HEK293T (cell line): ENCODE data around the gene MRPL27.

Experiments used
- CTCF ChIA-PET: fragments of 350-600 bp; formaldehyde crosslinking; extraction: SDS; loops from one replicate; lab custom pipeline; 2021; ENCODE audit warnings: antibody characterized with exemption, inconsistent platforms; lab: Yijun Ruan, JAX
- POLR2A ChIA-PET: fragments of 350-600 bp; formaldehyde crosslinking; extraction: SDS; loops from one replicate; lab custom pipeline; 2020; ENCODE audit warnings: antibody characterized with exemption, inconsistent platforms; lab: Yijun Ruan, JAX
- DNase-seq: peaks from one replicate; pipeline ENCODE4 v3.0.0; 2012; ENCODE audit warnings: mixed read lengths; ENCODE audit errors: extremely low spot score
- ARNT ChIP-seq: fragments of 450-650 bp; IDR thresholded peaks from 2 replicates; pipeline ENCODE4 v1.6.1; 2017; ENCODE audit warnings: mild to moderate bottlenecking
- BHLHE40 ChIP-seq: fragments of 450-650 bp; IDR thresholded peaks from 2 replicates; pipeline ENCODE4 v1.6.1; 2016; ENCODE audit warnings: mild to moderate bottlenecking, moderate library complexity, borderline replicate concordance
- CTBP1 ChIP-seq: fragments of 450-650 bp; IDR thresholded peaks from 2 replicates; pipeline ENCODE4 v1.6.1; 2016; ENCODE audit warnings: borderline replicate concordance
- ELF4 ChIP-seq: fragments of 450-650 bp; IDR thresholded peaks from 2 replicates; pipeline ENCODE4 v1.6.1; 2017; ENCODE audit warnings: antibody characterized with exemption
- FOXA1 ChIP-seq: fragments of 450-650 bp; IDR thresholded peaks from 2 replicates; pipeline ENCODE4 v1.6.1; 2016; ENCODE audit warnings: mild to moderate bottlenecking
- FOXM1 ChIP-seq: fragments of 450-650 bp; IDR thresholded peaks from 2 replicates; pipeline ENCODE4 v1.6.1; 2017; ENCODE audit warnings: mild to moderate bottlenecking, borderline replicate concordance
- HDGF ChIP-seq: fragments of 450-650 bp; IDR thresholded peaks from 2 replicates; pipeline ENCODE4 v1.6.1; 2017; ENCODE audit warnings: antibody characterized with exemption, borderline replicate concordance
- L3MBTL2 ChIP-seq: fragments of 450-650 bp; conservative IDR thresholded peaks from 2 replicates; pipeline ENCODE4 v1.6.1; 2016; ENCODE audit warnings: mild to moderate bottlenecking
- LEF1 ChIP-seq: fragments of 450-650 bp; IDR thresholded peaks from 2 replicates; pipeline ENCODE4 v1.6.1; 2017; ENCODE audit warnings: mild to moderate bottlenecking, borderline replicate concordance
- NFRKB ChIP-seq: fragments of 450-650 bp; IDR thresholded peaks from 2 replicates; pipeline ENCODE4 v1.6.1; 2016; ENCODE audit warnings: mild to moderate bottlenecking, moderate library complexity
- SP1 ChIP-seq: fragments of 450-650 bp; IDR thresholded peaks from 2 replicates; pipeline ENCODE4 v1.6.1; 2017
- SUZ12 ChIP-seq: fragments of 450-650 bp; IDR thresholded peaks from 2 replicates; pipeline ENCODE4 v1.6.1; 2016; ENCODE audit warnings: mild to moderate bottlenecking
- TARDBP ChIP-seq: fragments of 450-650 bp; IDR thresholded peaks from 2 replicates; pipeline ENCODE4 v1.6.1; 2016
- ZNF384 ChIP-seq: fragments of 450-650 bp; IDR thresholded peaks from 2 replicates; pipeline ENCODE4 v1.6.1; 2016
- TF ChIP-seq, protein P1 (sequence below): fragments of 450-650 bp; IDR thresholded peaks from 2 replicates; pipeline ENCODE4 v1.6.1; 2016

Gene MRPL27

DNA sequence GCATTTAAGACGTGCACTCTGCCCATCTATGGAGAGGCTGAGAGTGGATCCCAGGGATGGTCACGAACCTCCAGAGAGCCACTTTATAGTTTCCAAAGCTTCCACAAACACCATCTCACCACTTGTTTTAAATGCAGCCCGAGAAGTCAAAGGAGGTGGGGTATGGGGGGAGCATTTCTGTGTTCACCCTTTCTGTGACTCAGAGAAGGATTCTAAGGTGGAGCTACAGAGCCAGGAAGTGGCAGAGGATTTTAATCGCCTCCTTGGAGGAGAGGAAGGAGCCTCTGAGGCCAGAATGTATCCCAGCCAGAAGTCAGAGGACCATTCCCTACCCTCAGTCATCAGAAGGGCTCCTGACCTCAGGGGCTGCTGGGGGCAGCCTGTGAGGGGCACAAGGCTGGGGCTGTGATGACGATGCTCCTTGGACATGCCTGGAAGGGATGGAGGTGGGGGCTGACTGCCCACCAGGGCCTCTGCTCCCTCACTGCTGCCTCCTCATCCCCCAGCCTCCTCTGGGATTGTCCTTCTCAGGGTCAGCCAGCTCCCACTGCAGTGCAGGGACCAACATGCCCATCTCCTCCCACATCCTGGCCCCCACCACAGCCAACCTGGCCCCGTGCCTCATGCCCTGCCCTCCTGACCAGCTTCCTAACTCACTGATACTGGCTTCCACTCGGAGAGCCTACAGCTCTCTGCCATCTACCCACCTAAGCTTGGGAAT lies 24.3 kb downstream of the MRPL27 start:
- TF ChIP-seq, protein P1, sequence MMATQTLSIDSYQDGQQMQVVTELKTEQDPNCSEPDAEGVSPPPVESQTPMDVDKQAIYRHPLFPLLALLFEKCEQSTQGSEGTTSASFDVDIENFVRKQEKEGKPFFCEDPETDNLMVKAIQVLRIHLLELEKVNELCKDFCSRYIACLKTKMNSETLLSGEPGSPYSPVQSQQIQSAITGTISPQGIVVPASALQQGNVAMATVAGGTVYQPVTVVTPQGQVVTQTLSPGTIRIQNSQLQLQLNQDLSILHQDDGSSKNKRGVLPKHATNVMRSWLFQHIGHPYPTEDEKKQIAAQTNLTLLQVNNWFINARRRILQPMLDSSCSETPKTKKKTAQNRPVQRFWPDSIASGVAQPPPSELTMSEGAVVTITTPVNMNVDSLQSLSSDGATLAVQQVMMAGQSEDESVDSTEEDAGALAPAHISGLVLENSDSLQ: no peak
- no peak for TF ChIP-seq FOXA1
- TF ChIP-seq ZNF384: no peak
- no peak for TF ChIP-seq CTBP1
- TF ChIP-seq SP1: no peak
- TF ChIP-seq ARNT: no peak
- TF ChIP-seq TARDBP: no peak
- DNase-seq: no peak
- CTCF ChIA-PET: interaction anchor here (0.5 to 1.7 kb wide), 2 partner anchors 9 to 13 kb away, joined by 3 to 6 read pairs; no protein-coding TSS in a partner anchor
- POLR2A ChIA-PET: interaction anchor here (1.1 to 1.2 kb wide), 3 partner anchors 13 to 131 kb away, joined by 3 read pairs; no protein-coding TSS in a partner anchor

DNA sequence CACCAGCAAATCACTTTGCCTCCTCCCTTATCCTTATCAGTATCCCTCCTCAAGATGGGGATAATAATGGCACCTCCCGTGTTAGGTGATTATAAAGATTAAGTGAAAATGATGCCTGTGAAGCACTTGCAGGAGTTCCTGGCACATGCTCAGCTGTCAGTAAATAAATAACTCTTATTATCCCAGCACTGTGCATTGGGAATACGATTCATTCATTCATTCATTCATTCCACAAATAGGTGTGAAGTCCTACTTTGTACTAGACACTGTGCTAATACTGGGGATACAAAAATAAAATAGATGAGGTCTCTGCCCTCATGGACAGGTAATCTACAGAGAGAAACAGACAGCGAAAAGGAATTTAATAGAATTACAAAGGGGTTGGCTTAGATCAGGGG lies 25.1 kb downstream of the MRPL27 start:
- TF ChIP-seq HDGF: no peak
- no peak for TF ChIP-seq CTBP1
- no peak for TF ChIP-seq BHLHE40
- TF ChIP-seq SP1: no peak
- no peak for TF ChIP-seq LEF1
- no peak for TF ChIP-seq FOXA1
- no peak for TF ChIP-seq L3MBTL2
- TF ChIP-seq ELF4: no peak
- TF ChIP-seq ARNT: no peak
- ChIA-PET POLR2A (no interaction called here), CTCF (interaction anchor here (0.6 to 1.7 kb wide), 2 partner anchors 14 to 178 kb away, joined by 4 to 6 read pairs; no protein-coding TSS in a partner anchor)
- no peak for DNase-seq

DNA sequence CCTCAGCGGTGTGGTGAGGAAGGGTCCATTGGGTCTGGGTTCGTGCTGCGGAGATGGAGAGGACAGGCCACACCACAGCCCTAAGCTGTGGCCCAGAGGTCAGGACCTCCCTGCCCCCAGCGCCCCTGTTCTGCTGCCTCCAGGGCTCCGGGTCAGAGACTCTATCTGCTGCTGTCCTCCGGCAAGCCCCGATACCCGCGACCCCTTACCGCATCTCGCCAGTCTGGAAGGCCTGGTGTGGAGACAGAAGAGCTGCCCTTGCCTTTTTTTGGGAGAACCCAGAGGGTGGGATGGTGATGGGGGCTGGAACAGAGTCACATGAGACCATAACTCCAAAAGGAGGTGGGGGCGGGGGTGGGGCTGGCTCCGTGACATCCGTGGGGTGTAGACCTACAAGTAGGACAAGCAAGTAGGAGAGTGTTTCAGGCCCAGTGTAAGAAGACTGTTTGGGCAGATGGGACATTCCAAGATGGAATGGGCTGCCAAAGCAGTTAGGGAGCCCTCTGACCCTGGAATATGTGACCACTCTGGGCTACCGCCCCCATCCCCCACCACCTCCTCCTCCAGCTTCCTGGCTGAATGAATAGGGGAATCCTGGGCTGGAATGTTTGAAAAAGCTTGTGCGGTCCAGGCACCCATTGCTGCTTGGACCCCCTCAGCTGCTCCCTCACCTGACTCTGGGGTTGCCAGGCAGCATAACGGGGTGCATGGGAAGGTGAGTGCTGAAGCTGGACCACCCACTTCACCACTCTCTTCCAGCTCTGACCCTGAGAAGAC lies 25.7 kb downstream of the MRPL27 start:
- DNase-seq: no peak
- POLR2A ChIA-PET: interaction anchor here (0.9 to 1.9 kb wide), 6 partner anchors 8 to 170 kb away, joined by 3 to 12 read pairs (median 6); partner anchors contain the start of gene LRRC59
- CTCF ChIA-PET: interaction anchor here (0.6 to 1.7 kb wide), 6 partner anchors 14 to 233 kb away, joined by 3 to 9 read pairs (median 4); no protein-coding TSS in a partner anchor
- TF ChIP-seq ARNT: no peak
- TF ChIP-seq L3MBTL2: no peak
- no peak for TF ChIP-seq FOXM1
- no peak for TF ChIP-seq ELF4
- TF ChIP-seq NFRKB: no peak
- TF ChIP-seq HDGF: no peak
- no peak for TF ChIP-seq SUZ12
- TF ChIP-seq, protein P1: no peak
- TF ChIP-seq BHLHE40: no peak
- no peak for TF ChIP-seq FOXA1
- TF ChIP-seq ZNF384: no peak
- TF ChIP-seq TARDBP: no peak
- TF ChIP-seq CTBP1: no peak
- no peak for TF ChIP-seq SP1

DNA sequence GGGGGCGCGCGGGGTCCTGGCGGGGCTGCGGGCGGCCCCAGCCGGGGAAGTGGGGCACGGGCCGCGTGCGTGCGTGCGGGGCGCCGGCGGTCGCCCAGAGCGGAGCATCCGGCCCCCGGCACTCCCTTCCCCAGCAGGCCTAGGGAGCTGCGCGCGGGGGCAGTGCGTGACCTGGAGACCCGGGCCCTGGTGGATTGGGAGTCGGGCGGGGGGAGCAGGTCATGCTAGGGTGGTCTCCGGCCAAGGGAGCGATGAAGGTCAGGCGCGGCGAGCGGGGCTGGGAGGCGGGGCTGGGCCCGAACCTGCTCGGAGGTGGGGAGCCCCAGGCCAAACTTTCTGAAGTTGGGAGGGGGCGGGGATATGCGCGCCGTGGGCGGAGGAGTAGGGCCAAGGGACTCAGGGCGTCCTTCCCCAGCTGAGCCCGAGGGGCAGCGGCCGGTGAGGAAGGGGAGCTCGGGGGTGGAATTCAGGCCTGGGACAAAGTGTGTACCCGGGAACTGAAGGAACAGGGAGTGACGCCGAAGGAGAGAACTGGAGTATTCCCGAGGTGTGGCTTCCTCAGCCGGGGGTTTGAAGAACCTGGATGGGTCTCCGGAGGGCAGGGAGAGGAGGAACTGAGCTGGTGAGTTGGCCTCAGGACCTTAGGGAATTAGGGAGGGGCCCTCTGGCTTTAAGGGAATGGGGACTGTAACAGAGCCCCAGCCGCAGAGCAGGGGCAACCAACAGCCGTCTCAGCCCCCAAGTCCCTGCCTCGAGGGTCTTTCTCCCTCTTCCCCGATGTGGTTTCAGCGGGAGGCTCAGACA lies 26.5 kb downstream of the MRPL27 start:
- TF ChIP-seq ARNT (0 out of 2 replicates have a peak, but pooled peaks have one; percentile 10), NFRKB (no peak)
- ChIA-PET CTCF (interaction anchor here (1.0 to 1.4 kb wide), 4 partner anchors 15 to 232 kb away, joined by 3 to 9 read pairs (median 3); no protein-coding TSS in a partner anchor), POLR2A (interaction anchor here (0.6 to 1.9 kb wide), 9 partner anchors 9 to 169 kb away, joined by 3 to 12 read pairs (median 4); partner anchors contain the start of gene LRRC59)
- DNase-seq: peak; percentile 41

DNA sequence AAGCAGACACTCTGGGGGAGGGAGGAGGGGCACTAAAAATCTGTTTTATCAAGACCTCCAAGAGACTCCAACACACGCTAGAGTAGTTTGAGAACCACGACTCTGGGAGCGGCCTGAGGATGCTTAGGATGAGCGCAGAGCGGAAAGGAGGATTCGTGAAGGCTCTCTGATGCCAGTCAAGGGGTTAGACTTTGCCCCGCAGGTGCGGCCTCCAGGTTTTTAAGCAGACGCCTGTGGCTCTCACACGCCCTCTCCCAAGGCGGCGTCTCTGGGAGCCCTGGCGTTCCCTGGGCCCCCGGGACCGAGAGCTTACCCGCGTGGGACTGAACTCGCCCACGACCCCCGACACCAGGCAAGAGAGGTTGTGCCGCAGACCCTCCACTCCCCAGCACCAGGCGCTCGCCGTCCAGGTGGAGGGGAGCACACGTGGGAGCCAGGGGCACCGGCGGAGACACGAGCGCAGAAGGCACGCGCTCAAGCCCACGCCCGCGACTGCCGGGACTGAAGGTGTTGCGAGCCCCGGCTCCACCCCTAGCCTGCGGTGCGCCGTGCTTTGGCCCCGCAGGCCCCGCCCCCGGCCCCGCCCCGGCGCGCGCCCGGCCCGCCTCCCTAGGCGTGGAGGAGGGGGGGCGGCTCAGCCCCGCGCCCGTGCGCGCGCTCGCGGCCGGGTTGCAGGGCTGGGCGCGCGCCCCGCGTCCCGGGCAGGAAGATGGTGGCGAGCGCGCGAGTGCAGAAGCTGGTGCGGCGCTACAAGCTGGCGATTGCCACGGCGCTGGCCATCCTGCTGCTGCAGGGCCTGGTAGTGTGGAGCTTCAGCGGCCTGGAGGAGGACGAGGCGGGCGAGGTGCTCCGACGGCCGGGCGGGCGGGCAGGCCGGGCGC lies 27.3 kb downstream of the MRPL27 start, which contains the start of gene XYLT2:
TSS of gene XYLT2 (plus strand) at position 695 of the 881 bp plus-strand sequence. CDS start at position 710, 15 bp downstream.
- ChIA-PET POLR2A (interaction anchor here (0.6 to 1.9 kb wide), 7 partner anchors 10 to 168 kb away, joined by 3 to 12 read pairs (median 5); partner anchors contain the start of gene LRRC59), CTCF (interaction anchor here (1.3 to 1.4 kb wide), 2 partner anchors 16 to 145 kb away, joined by 3 to 9 read pairs; no protein-coding TSS in a partner anchor)
- TF ChIP-seq TARDBP (peak; percentile 67), L3MBTL2 (peak; percentile 80), SP1 (no peak), ARNT (no peak), NFRKB (no peak), FOXA1 (no peak), FOXM1 (no peak), SUZ12 (no peak), HDGF (no peak)
- DNase-seq: peak; percentile 98
